Stomach (tissue), 19 donors: ENCODE results near the gene THEM4. TPM values are rescaled to one million over a fixed set of nuclear protein-coding genes. Genes with fewer than 3 reads are reported as not detected.

Experiments
- DNase-seq, 2 donors: peaks; one replicate each; pipeline versions ENCODE4 v3.0.0 to v3.0.0-alpha.2; 2013 to 2019
- H3K27ac ChIP-seq, 5 donors: fragments of 200-600 bp in 4 of 5; sonication (generic) in 4 of 5; one replicate each; pipeline ENCODE4 v1.5.1; 2013 to 2019; ENCODE audit warnings: mild to moderate bottlenecking in 1 of 5, moderate library complexity in 1 of 5
- H3K27me3 ChIP-seq, 3 donors: fragments of 200-600 bp; sonication (generic); one replicate each; pipeline ENCODE4 v1.5.1; 2017 to 2019; ENCODE audit warnings: mixed run types in 1 of 3
- H3K36me3 ChIP-seq, 4 donors: fragments of 200-600 bp; sonication (generic); 1 replicate in 3 of 4; 2 replicates in 1 of 4; pipeline ENCODE4 v1.5.1; 2016 to 2019
- H3K4me1 ChIP-seq, 4 donors: fragments of 200-600 bp; sonication (generic); one replicate each; pipeline ENCODE4 v1.5.1; 2016 to 2019
- H3K4me3 ChIP-seq, 4 donors: fragments of 200-600 bp; sonication (generic) in 3 of 4; one replicate each; pipeline ENCODE4 v1.5.1; 2016 to 2019; ENCODE audit warnings: mild to moderate bottlenecking in 1 of 4
- H3K9me3 ChIP-seq, 4 donors: fragments of 200-600 bp; sonication (generic); one replicate each; pipeline ENCODE4 v1.5.1; 2016 to 2019
- EP300 ChIP-seq: sonication (generic); formaldehyde crosslinking; IDR thresholded peaks from one replicate; pipeline ENCODE4 v1.6.1; 2017; ENCODE audit warnings: antibody characterized with exemption
- POLR2A ChIP-seq, 4 donors: fragments of 450-650 bp; IDR thresholded peaks; one replicate each; pipeline ENCODE4 v1.6.1; 2016; ENCODE audit warnings: antibody characterized with exemption in 4 of 4, control low read depth in 2 of 4, mild to moderate bottlenecking in 1 of 4, moderate library complexity in 1 of 4
- POLR2AphosphoS5 ChIP-seq, 3 donors: sonication (generic); formaldehyde crosslinking; IDR thresholded peaks; one replicate each; pipeline ENCODE4 v1.6.1; 2016; ENCODE audit warnings: antibody characterized with exemption in 3 of 3
- WGBS, 5 donors: extraction: QIAGEN DNeasy Blood & Tissue Kit in 3 of 5; methylation state at CpG; one replicate each; pipeline versions ENCODE4 v1.1.5 to v1.1.7; 2013 to 2018; 5-methylcytosine and 5-hydroxymethylcytosine counted together
- intact Hi-C: fragments of 100-400 bp; cut with DNase I; formaldehyde crosslinking; loops from one replicate; pipeline ENCODE4 v1.15.1; 2023; ENCODE audit warnings: low total_unique reads
- long read RNA-seq, 10 donors: transcript quantifications; one replicate each; lab custom pipeline, GENCODE V29; 2026
- polyA plus RNA-seq, 3 donors: library from polyadenylated mRNA; stranded (reverse); fragments of 200-250 nt; gene quantifications; one replicate each; pipeline ENCODE4 v1.2.3, GENCODE V29; 2013
- total RNA-seq, 5 donors: library from RNA; depleted of rRNA; stranded (reverse); fragments of >200 nt; gene quantifications; one replicate each; pipeline versions ENCODE4 v1.1.0 to v1.2.3, GENCODE V29; 2014 to 2016
- TF ChIP-seq, protein P1 (sequence below), 7 experiments: fragments of 450-650 bp in 4 of 7; fragments of 200-600 bp in 3 of 7; sonication (generic) in 3 of 7; IDR thresholded peaks; one replicate each; pipeline ENCODE4 v1.5.1; 2016 to 2019; ENCODE audit warnings: antibody characterized with exemption in 7 of 7, control low read depth in 2 of 7, mild to moderate bottlenecking in 1 of 7
- donor health status: healthy with polysubstance abuse.
- donor health status: Bipolar disorder and iron deficiency.
- donor health status: healthy.

THEM4 gene
- 10 to 100 TPM in 3 of 5 donors, 1 to 10 TPM in 1, under 1 TPM in 1; 0.89 to 48.4 (median 11.6) TPM for total RNA-seq
- 10 to 100 TPM in 2 of 3 donors, 1 to 10 TPM in 1; 9.0 to 11.2 (median 11.0) TPM for polyA plus RNA-seq
- long read RNA-seq, donor 1, partial matches to known transcripts: 11 of 14 reads
- long read RNA-seq, donor 1, other reads (novel, unspliced or antisense): 0 of 14 reads
- long read RNA-seq, donor 2, partial matches to known transcripts: 17 of 23 reads
- long read RNA-seq, donor 2, other reads (novel, unspliced or antisense): 0 of 23 reads
- long read RNA-seq, donor 3, partial matches to known transcripts: 0 of 4 reads
- long read RNA-seq, donor 3, other reads (novel, unspliced or antisense): 0 of 4 reads
- long read RNA-seq, donor 4: 0 reads
- long read RNA-seq, donor 5, partial matches to known transcripts: 0 of 3 reads
- long read RNA-seq, donor 5, other reads (novel, unspliced or antisense): 0 of 3 reads
- long read RNA-seq, donor 6: 0 reads
- long read RNA-seq, donor 7, partial matches to known transcripts: 0 of 5 reads
- long read RNA-seq, donor 7, other reads (novel, unspliced or antisense): 0 of 5 reads
- long read RNA-seq, donor 8, partial matches to known transcripts: 0 of 4 reads
- long read RNA-seq, donor 8, other reads (novel, unspliced or antisense): 0 of 4 reads
- long read RNA-seq, donor 9, partial matches to known transcripts: 0 of 3 reads
- long read RNA-seq, donor 9, other reads (novel, unspliced or antisense): 0 of 3 reads
- long read RNA-seq, donor 10, partial matches to known transcripts: 0 of 3 reads
- long read RNA-seq, donor 10, other reads (novel, unspliced or antisense): 0 of 3 reads

DNA sequence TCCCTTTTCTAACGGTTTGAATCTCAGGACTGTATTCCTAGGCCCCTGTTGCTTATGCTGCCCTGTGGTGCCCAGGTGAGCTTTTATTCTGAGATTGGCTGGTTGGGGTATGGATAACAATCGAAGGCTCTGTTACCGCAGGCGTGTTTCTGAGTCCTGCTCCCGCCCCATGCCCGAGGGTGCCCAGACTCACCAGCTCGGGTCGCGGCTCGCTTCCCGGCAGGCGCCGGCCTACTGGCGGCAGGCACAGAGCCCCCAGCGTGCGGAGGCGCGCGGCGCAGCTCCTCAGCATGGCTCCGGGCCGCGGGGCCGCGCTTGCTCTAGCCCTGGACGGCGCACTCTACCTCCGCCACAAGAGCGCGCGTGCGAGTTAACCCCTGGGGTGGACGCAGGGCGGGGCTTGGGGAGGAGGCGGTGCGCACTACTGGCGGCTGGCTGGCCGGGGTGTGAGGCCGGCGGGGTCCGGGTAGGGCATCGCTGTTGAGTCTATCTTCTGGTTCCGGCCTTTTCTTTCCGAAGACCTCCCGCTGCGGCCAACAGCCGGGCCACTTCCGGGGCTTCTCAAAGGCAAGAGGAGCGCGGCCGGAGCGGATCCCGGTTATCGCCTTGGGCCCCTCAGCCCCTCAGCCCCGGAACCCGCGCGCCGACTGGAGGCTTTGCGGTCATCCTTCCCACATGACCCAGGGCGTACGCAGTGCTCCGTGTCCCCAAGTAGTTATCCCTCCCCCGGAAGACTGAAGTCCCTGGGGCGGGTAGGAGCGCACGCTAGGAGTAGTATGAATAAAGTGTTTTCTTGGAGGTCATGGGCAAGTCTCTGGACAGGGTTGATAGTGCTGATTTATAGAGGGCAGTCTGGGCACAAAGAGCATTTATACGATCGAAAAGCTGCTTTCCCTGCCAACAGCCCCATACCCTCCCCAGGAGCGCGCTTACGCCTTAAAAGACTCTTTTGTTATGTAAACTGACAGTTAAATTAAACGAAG is at the start of gene THEM4:
THEM4 (minus strand) TSS at position 345 of the 983 bp plus-strand sequence; CDS start at position 292, 53 bp downstream.
- peak; percentile 98 to 99 for DNase-seq
- WGBS, 5 donors: 1 to 6% (median 2%) methylated on average over 34 to 73 of the region's 73 CpGs
- Histone ChIP-seq H3K36me3 (peaks cover 0 to 13% (median 3%) of the 10 kb centered on the region in 4 donors), H3K27ac (peak within 1 kb of the TSS; percentile 62 to 90 (median 81)), H3K9me3 (peaks cover 0 to 12% (median 3%) of the 10 kb centered on the region in 4 donors), H3K27me3 (no peaks in the 10 kb centered on the region), H3K4me3 (peak within 1 kb of the TSS; percentile 54 to 68 (median 61)), H3K4me1 (peaks cover 0 to 33% (median 24%) of the 10 kb centered on the region in 4 donors)
- intact Hi-C loops: no loop called here
- no peak for TF ChIP-seq POLR2A (IDR thresholded peaks at IDR 0.05)
- TF ChIP-seq POLR2AphosphoS5 (IDR thresholded peaks at IDR 0.05): peak; percentile 81 to 95 (median 85)
- TF ChIP-seq, protein P1, sequence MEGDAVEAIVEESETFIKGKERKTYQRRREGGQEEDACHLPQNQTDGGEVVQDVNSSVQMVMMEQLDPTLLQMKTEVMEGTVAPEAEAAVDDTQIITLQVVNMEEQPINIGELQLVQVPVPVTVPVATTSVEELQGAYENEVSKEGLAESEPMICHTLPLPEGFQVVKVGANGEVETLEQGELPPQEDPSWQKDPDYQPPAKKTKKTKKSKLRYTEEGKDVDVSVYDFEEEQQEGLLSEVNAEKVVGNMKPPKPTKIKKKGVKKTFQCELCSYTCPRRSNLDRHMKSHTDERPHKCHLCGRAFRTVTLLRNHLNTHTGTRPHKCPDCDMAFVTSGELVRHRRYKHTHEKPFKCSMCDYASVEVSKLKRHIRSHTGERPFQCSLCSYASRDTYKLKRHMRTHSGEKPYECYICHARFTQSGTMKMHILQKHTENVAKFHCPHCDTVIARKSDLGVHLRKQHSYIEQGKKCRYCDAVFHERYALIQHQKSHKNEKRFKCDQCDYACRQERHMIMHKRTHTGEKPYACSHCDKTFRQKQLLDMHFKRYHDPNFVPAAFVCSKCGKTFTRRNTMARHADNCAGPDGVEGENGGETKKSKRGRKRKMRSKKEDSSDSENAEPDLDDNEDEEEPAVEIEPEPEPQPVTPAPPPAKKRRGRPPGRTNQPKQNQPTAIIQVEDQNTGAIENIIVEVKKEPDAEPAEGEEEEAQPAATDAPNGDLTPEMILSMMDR (IDR thresholded peaks at IDR 0.05): peak in 2 of 7 experiments; percentile 18 to 29

DNA sequence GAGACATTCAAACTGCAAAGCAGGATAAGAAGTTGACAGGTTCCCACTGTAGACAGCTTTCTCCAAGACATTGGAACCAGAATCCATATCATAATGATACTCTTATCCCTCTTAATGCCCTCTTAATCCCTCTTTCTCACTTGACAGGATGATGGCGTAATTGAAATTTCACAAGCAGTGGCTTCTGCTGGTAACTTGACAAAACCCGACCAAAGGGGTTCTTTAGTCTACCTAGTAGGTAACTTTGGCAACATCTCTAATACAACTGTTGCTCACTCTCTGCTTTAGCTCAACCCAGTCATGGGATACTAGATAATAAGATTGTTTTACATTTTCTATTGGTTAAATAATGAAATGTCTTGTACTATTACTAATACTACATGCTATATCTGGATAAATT is 49.6 kb upstream of the THEM4 start:
- Histone ChIP-seq H3K9me3 (no peaks in the 10 kb centered on the region), H3K4me1 (peaks cover 0 to 31% (median 11%) of the 10 kb centered on the region in 4 donors), H3K36me3 (no peaks in the 10 kb centered on the region), H3K27me3 (no peaks in the 10 kb centered on the region), H3K27ac (no peak overlapping the region), H3K4me3 (no peak overlapping the region)
- 74 to 94% (median 87%) methylated on average over 2 of the region's 2 CpGs for WGBS, 5 donors
- DNase-seq: no peak
- intact Hi-C loops: no loop called here
- TF ChIP-seq POLR2AphosphoS5 (IDR thresholded peaks at IDR 0.05) (no peak), POLR2A (IDR thresholded peaks at IDR 0.05) (no peak), EP300 (no peak)
- TF ChIP-seq, protein P1 (IDR thresholded peaks at IDR 0.05): no peak

DNA sequence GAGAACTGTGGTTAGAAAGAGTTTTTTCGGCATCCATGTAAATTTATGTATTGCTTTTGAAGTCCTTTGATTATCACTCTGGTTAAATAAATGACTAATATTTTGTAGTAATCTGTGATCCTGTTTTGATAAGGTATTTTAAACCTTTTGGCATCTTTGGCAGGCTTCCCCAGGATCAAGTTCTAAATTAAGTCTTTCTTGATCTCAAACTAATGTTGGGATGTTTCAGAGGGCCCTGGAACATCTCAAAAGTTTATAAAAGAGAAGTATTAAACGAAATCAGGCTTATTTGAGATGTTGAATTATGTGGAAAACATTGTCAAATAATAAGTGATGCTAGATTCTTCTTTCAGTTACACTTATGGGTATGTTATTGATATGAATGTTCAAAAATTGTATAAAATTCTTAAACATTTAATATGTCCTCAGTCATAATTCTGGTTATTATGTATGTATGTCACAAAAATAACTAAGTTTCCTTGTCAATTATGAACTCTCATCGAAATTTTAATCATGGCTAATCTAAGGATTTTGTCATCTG is 47.7 kb upstream of the THEM4 start:
- Histone ChIP-seq H3K4me3 (no peak overlapping the region), H3K27me3 (no peaks in the 10 kb centered on the region), H3K4me1 (peaks cover 0 to 20% (median 11%) of the 10 kb centered on the region in 4 donors), H3K36me3 (no peaks in the 10 kb centered on the region), H3K27ac (no peak overlapping the region), H3K9me3 (no peaks in the 10 kb centered on the region)
- WGBS, 5 donors: 70 to 83% (median 71%) methylated on average over 3 of the region's 3 CpGs
- no peak for DNase-seq
- TF ChIP-seq, protein P1 (IDR thresholded peaks at IDR 0.05): no peak
- no peak for TF ChIP-seq POLR2AphosphoS5 (IDR thresholded peaks at IDR 0.05)
- TF ChIP-seq EP300: no peak
- TF ChIP-seq POLR2A (IDR thresholded peaks at IDR 0.05): no peak
- intact Hi-C loops: no loop called here
